ENCODE results near the gene GPR146. TPM values are rescaled to one million over a fixed set of nuclear protein-coding genes. Genes with fewer than 3 reads are reported as not detected.

The GPR146 gene
- total and polyA plus RNA-seq, 2 donors from 2014 or later, result 7.6 to 10.3 TPM

GRCh38 chr7:1081336-1081735 lies 37.0 kb downstream of the GPR146 start:
- DNase-seq, result no peak
- Histone ChIP-seq H3K36me3 (ENCODE audit: control insufficient read depth in 2 of 3, insufficient read depth in 3 of 3, low read length in 3 of 3) (no peaks in the 10 kb centered on the region), H3K27ac (ENCODE audit: low read depth in 2 of 2, low read length in 2 of 2) (no peak overlapping the region), H3K4me3 (ENCODE audit: low read length in 3 of 3) (no peak overlapping the region), H3K9ac (ENCODE audit: low read length in 3 of 3) (no peak overlapping the region), H3K4me1 (ENCODE audit: control insufficient read depth in 2 of 3, insufficient read depth in 2 of 3, low read depth in 1 of 3, low read length in 3 of 3) (peaks cover 0 to 12% (median 2%) of the 10 kb centered on the region in 3 donors), H3K9me3 (ENCODE audit: control insufficient read depth in 2 of 3, insufficient read depth in 1 of 3, low read length in 3 of 3) (no peaks in the 10 kb centered on the region), H3K27me3 (ENCODE audit: control insufficient read depth, insufficient read depth, low read length) (no peaks in the 10 kb centered on the region)
- TF ChIP-seq, protein P1, sequence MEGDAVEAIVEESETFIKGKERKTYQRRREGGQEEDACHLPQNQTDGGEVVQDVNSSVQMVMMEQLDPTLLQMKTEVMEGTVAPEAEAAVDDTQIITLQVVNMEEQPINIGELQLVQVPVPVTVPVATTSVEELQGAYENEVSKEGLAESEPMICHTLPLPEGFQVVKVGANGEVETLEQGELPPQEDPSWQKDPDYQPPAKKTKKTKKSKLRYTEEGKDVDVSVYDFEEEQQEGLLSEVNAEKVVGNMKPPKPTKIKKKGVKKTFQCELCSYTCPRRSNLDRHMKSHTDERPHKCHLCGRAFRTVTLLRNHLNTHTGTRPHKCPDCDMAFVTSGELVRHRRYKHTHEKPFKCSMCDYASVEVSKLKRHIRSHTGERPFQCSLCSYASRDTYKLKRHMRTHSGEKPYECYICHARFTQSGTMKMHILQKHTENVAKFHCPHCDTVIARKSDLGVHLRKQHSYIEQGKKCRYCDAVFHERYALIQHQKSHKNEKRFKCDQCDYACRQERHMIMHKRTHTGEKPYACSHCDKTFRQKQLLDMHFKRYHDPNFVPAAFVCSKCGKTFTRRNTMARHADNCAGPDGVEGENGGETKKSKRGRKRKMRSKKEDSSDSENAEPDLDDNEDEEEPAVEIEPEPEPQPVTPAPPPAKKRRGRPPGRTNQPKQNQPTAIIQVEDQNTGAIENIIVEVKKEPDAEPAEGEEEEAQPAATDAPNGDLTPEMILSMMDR (IDR thresholded peaks at IDR 0.05; ENCODE audit: borderline replicate concordance, extremely low read depth, insufficient read depth), result no peak
- no peak for FAIRE-seq
- intact Hi-C loops (cut with DNase I), result no loop called here

DNA sequence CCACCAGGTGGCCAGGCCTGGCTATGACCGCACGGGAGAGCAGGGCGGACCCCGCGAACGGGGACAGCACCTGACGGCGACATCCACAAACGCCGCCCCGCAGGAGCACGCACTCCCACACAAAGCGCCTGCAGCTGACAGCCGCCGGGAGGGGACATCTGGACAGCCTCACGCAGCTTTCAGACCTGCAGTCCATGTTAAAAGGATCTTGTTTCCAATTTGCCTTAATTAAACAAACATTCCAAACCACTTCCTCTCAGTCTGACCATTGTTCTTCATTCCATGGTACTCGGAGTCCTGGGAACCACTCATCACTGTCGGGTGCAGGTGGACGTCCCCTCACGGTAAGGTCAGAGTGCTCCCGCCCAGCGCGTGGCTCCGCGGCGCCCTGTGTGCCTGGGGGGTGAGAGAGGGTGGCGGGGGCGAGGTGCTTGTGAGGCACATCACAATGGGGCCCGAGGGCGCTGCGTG lies 37.6 kb downstream of the GPR146 start:
- Histone ChIP-seq H3K27ac (ENCODE audit: low read depth in 2 of 2, low read length in 2 of 2) (no peak overlapping the region), H3K9me3 (ENCODE audit: control insufficient read depth in 2 of 3, insufficient read depth in 1 of 3, low read length in 3 of 3) (no peaks in the 10 kb centered on the region), H3K4me3 (ENCODE audit: low read length in 3 of 3) (no peak overlapping the region), H3K27me3 (ENCODE audit: control insufficient read depth, insufficient read depth, low read length) (no peaks in the 10 kb centered on the region), H3K36me3 (ENCODE audit: control insufficient read depth in 2 of 3, insufficient read depth in 3 of 3, low read length in 3 of 3) (no peaks in the 10 kb centered on the region), H3K4me1 (ENCODE audit: control insufficient read depth in 2 of 3, insufficient read depth in 2 of 3, low read depth in 1 of 3, low read length in 3 of 3) (peaks cover 0 to 11% (median 7%) of the 10 kb centered on the region in 3 donors), H3K9ac (ENCODE audit: low read length in 3 of 3) (no peak overlapping the region)
- FAIRE-seq (no peak), DNase-seq (peak in 4 of 5 donors; percentile 75 to 85 (median 78))
- intact Hi-C loops (cut with DNase I), result no loop called here
- TF ChIP-seq, protein P1 (IDR thresholded peaks at IDR 0.05; ENCODE audit: borderline replicate concordance, extremely low read depth, insufficient read depth), result no peak

- H3K36me3 ChIP-seq (ENCODE audit: control insufficient read depth in 2 of 3, insufficient read depth in 3 of 3, low read length in 3 of 3), result no peaks in the 10 kb centered on the region
- no peak for FAIRE-seq
- peaks cover 4 to 18% (median 16%) of the 10 kb centered on the region in 3 donors for H3K4me1 ChIP-seq (ENCODE audit: control insufficient read depth in 2 of 3, insufficient read depth in 2 of 3, low read depth in 1 of 3, low read length in 3 of 3)
- TF ChIP-seq, protein P1 (IDR thresholded peaks at IDR 0.05; ENCODE audit: borderline replicate concordance, extremely low read depth, insufficient read depth), result no peak
- no peaks in the 10 kb centered on the region for H3K9me3 ChIP-seq (ENCODE audit: control insufficient read depth in 2 of 3, insufficient read depth in 1 of 3, low read length in 3 of 3)
- H3K9ac ChIP-seq (ENCODE audit: low read length in 3 of 3), result no peak overlapping the region
- H3K4me3 ChIP-seq (ENCODE audit: low read length in 3 of 3), result no peak overlapping the region
- DNase-seq, result peak in 1 of 5 donors; percentile 84
- intact Hi-C loops (cut with DNase I), result no loop called here
- no peak overlapping the region for H3K27ac ChIP-seq (ENCODE audit: low read depth in 2 of 2, low read length in 2 of 2)
- no peaks in the 10 kb centered on the region for H3K27me3 ChIP-seq (ENCODE audit: control insufficient read depth, insufficient read depth, low read length)
Observed at GRCh38 chr7:1083729-1084657, 39.6 kb downstream of the GPR146 start.

Data from kidney (tissue), 14 donors.